GM13976 (cell line): ENCODE results near the gene DNAH12.

Source experiments
- DNase-seq: peaks from one replicate; pipeline ENCODE4 v3.0.0; 2012; ENCODE audit warnings: low spot score
- in situ Hi-C: fragments of 300-500 bp; cut with MboI; formaldehyde crosslinking; loops from one replicate; pipeline ENCODE4 v1.12.0; 2022; ENCODE audit warnings: low sequenced_read_pairs, mixed read lengths, inconsistent platforms; ENCODE audit not compliant: unreplicated experiment
- TF ChIP-seq, protein P1 (sequence below): IDR thresholded peaks from 2 replicates; pipeline ENCODE4 v1.5.1; 2012; ENCODE audit warnings: borderline replicate concordance, mild to moderate bottlenecking; ENCODE audit not compliant: insufficient read depth; ENCODE audit errors: extremely low read depth, missing control alignments, control extremely low read depth

The DNAH12 gene

DNA sequence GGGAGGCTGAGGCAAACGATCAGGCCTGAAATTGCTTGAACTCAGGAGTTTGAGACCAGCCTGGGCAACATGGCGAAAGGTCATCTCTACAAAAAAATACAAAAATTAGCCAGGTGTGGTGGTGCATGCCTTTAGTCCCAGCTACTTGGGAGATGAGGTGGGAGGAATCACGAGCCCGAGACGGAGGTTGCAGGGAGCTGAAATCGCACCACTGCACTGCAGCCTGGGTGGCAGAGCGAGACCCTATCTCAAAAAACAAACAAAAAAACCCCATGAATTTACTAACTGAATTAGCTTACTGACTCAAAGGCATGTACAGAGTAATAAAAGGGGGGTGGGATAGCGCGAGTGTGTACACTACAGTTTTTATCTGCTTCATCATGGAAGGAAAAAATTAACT is 33.7 kb upstream of the DNAH12 start:
- in situ Hi-C loops = no loop called here
- TF ChIP-seq, protein P1, sequence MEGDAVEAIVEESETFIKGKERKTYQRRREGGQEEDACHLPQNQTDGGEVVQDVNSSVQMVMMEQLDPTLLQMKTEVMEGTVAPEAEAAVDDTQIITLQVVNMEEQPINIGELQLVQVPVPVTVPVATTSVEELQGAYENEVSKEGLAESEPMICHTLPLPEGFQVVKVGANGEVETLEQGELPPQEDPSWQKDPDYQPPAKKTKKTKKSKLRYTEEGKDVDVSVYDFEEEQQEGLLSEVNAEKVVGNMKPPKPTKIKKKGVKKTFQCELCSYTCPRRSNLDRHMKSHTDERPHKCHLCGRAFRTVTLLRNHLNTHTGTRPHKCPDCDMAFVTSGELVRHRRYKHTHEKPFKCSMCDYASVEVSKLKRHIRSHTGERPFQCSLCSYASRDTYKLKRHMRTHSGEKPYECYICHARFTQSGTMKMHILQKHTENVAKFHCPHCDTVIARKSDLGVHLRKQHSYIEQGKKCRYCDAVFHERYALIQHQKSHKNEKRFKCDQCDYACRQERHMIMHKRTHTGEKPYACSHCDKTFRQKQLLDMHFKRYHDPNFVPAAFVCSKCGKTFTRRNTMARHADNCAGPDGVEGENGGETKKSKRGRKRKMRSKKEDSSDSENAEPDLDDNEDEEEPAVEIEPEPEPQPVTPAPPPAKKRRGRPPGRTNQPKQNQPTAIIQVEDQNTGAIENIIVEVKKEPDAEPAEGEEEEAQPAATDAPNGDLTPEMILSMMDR = no peak
- no peak for DNase-seq

DNA sequence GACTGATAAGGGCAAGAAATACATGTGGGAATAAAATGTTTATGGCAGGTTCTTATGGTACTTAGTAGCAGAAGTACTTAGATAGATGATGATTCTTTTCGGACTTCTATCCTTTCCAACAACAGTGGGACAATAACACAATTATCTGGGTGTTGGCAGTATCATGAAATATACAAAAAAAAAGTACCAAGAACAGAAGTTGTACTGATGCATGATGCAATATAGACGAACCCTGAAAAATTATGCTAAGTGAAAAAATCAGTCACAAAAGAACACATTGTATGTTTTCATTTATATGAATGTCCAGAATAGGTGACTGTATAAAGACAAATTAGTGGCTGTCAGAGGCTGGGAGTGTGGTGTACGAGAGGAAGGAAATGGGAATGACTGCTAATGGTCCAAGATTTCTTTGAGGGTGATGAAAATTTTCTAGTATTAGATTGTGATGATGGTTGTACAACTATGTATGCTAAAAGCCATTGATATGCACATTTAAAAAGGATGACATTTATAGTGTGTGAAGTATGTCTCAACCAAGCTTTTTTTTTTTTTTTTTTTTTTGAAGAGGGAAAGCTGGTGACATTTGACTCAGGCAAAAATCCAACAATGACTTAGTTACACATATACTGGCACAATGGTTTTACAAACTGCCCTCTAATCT is 32.0 kb upstream of the DNAH12 start:
- in situ Hi-C loops = no loop called here
- DNase-seq = no peak
- TF ChIP-seq, protein P1 = no peak

DNA sequence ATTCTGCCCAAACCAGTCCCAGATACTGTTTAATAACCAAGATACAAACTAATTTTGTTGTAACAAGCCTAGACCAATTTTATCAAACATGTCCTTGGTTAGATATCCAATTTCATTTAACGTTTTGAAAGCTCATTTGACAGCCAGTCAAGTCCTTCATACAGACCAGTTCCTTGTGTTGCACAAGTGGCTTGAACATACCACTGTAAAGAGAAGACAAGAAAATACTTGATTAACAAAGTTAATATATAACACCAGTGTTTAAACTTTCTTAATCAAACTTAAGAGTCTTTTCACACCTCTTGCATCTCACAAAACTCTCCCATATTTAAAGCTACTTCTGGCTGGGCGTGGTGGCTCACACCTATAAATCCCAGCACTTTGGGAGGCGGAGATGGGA is 28.0 kb upstream of the DNAH12 start:
- in situ Hi-C loops = no loop called here
- no peak for DNase-seq
- TF ChIP-seq, protein P1 = no peak

DNA sequence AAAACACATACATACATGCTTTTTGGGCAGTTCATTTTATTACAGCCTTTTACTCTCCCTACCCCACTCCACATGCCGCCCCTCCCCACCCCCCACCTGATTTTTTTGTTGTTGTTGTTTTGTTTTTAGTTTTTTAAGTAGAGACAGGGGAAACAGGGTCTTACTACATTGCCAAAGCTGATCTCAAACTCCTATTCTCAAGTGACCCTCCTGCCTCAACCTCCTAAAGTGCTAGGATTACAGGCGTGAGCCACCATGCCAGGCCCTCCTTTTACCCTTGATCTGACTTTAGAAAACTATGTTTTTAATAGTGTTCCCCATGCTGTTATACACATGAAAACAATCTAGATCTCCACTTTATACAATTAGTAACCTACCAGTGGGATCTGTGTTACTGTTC is 26.7 kb upstream of the DNAH12 start:
- no peak for DNase-seq
- in situ Hi-C loops = no loop called here
- TF ChIP-seq, protein P1 = no peak

DNA sequence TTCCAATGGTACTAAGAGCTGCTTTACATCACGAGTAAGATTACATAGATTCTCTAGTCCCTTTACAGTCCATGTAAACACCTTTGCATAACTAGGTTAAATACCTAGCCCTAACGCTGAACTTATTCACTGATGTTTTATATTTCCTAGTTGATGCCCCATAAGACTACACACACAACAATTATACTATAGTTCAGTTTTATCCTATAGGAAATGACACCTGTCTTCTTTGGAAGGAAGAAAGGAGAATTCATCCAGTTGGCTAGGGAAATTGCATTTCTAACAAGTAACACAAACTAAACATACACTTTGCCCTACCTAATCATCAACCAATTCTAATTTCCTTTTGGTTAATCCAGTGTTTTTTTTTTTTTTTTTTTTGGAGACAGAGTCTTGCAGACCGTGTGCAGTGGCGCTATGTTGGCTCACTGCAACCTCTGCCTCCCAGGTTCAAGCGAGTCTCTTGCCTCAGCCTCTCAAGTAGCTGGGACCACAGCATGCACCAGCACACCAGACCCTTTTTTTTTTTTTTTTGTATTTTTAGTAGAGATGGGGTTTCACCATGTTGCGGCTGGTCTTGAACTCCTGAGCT is 25.8 kb upstream of the DNAH12 start:
- TF ChIP-seq, protein P1 = no peak
- DNase-seq = no peak
- in situ Hi-C loops = no loop called here

DNA sequence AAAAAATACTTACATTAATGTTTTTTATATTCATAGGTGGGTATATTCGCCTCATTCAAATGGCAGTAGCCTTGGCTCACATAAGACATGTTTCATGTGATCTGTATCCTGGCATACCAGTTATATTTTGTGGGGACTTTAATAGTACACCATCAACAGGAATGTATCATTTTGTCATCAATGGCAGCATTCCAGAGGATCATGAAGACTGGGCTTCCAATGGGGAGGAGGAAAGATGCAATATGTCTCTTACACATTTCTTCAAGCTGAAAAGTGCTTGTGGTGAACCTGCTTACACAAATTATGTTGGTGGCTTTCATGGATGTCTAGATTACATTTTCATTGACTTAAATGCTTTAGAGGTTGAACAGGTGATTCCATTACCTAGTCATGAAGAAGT is 15.4 kb upstream of the DNAH12 start:
- TF ChIP-seq, protein P1 = no peak
- in situ Hi-C loops = no loop called here
- no peak for DNase-seq
